GM12878 (cell line): ENCODE data around the gene RAB3C. TPM values are rescaled to one million over a fixed set of nuclear protein-coding genes. Genes with fewer than 3 reads are reported as not detected.

ENCODE experiments used
- ATAC-seq: fragments of 200-7000 bp; cut with Tn5 transposase; 3 replicates; pipeline ENCODE4 v1.9.1; 2020; ENCODE audit warnings: mild to moderate bottlenecking, moderate library complexity
- BruUV-seq: library from RNA; stranded (reverse); fragments of 400-500 nt; replicated peaks from 2 replicates; lab custom pipeline; 2021; lab: Mats Ljungman, UMichigan
- CTCF ChIA-PET: fragments of 300-600 bp; sonication (Branson Sonifier 250); formaldehyde crosslinking; extraction: SDS; loops from one replicate; lab custom pipeline; 2021; ENCODE audit warnings: inconsistent platforms; lab: Yijun Ruan, JAX
- POLR2A ChIA-PET: fragments of 350-600 bp; formaldehyde crosslinking; extraction: SDS; loops from one replicate; lab custom pipeline; 2021; ENCODE audit warnings: inconsistent platforms; lab: Charles Lee
- RAD21 ChIA-PET: fragments of 300-600 bp; sonication (Branson Sonifier 250); formaldehyde crosslinking; loops from one replicate; lab custom pipeline; 2023; ENCODE audit warnings: antibody characterized with exemption; ENCODE audit not compliant: unreplicated experiment; lab: Charles Lee
- SMC1A ChIA-PET: fragments of 300-600 bp; sonication (Branson Sonifier 250); formaldehyde crosslinking; loops from one replicate; lab custom pipeline; 2023; ENCODE audit not compliant: unreplicated experiment, uncharacterized antibody; lab: Charles Lee
- DNase-seq: peaks from one replicate; pipeline ENCODE4 v3.0.0-alpha.2; 2011; ENCODE audit warnings: low read depth, low spot score
- FAIRE-seq: peaks from 3 replicates; lab custom pipeline; 2011; peaks lifted over from hg19 to GRCh38; lab: Jason Lieb, UNC
- H2AFZ ChIP-seq: 2 replicates; pipeline ENCODE4 v1.6.0; 2011; ENCODE audit warnings: low read depth, low read length, control low read depth; ENCODE audit not compliant: control insufficient read depth
- H3K27ac ChIP-seq: 2 replicates; pipeline ENCODE4 v1.5.1; 2011; ENCODE audit warnings: control low read depth; ENCODE audit not compliant: control insufficient read depth, insufficient read depth
- H3K27me3 ChIP-seq, 2 experiments: replicated peaks in 1 of 2; 2 replicates each; pipeline versions ENCODE4 v1.6.0 to v1.6.1; 2011; ENCODE audit warnings: low read length in 1 of 2; ENCODE audit not compliant: control insufficient read depth in 2 of 2, insufficient read depth in 2 of 2
- H3K36me3 ChIP-seq, 2 experiments: 2 replicates each; pipeline ENCODE4 v1.5.1; 2011; ENCODE audit warnings: low read length in 1 of 2; ENCODE audit not compliant: control insufficient read depth in 2 of 2, insufficient read depth in 2 of 2
- H3K4me1 ChIP-seq: 2 replicates; pipeline ENCODE4 v1.6.1; 2011; ENCODE audit warnings: mild to moderate bottlenecking, low read length, moderate library complexity, mixed read lengths; ENCODE audit not compliant: control insufficient read depth, insufficient read depth
- H3K4me2 ChIP-seq: 2 replicates; pipeline ENCODE4 v1.6.0; 2011; ENCODE audit warnings: control low read depth; ENCODE audit not compliant: control insufficient read depth, insufficient read depth
- H3K4me3 ChIP-seq: fragments of 200-600 bp; sonication (generic); 2 replicates; pipeline ENCODE4 v1.5.1; 2016
- H3K79me2 ChIP-seq: 2 replicates; pipeline ENCODE4 v1.6.0; 2011; ENCODE audit warnings: low read length; ENCODE audit not compliant: control insufficient read depth, insufficient read depth
- H3K9ac ChIP-seq: 2 replicates; pipeline ENCODE4 v1.8.0; 2011; ENCODE audit warnings: low read length, control low read depth, mixed read lengths; ENCODE audit not compliant: control insufficient read depth, insufficient read depth
- H3K9me3 ChIP-seq: replicated peaks from 3 replicates; pipeline ENCODE4 v1.5.1; 2011; ENCODE audit warnings: mild to moderate bottlenecking, low read length; ENCODE audit not compliant: control insufficient read depth, insufficient read depth
- H4K20me1 ChIP-seq: 2 replicates; pipeline ENCODE4 v1.6.0; 2011; ENCODE audit not compliant: control insufficient read depth, insufficient read depth
- BACH1 ChIP-seq: fragments of 450-650 bp; IDR thresholded peaks from 2 replicates; pipeline ENCODE4 v1.6.1; 2017; ENCODE audit warnings: mild to moderate bottlenecking, borderline replicate concordance
- BHLHE40 ChIP-seq, 2 experiments: fragments of 450-650 bp in 1 of 2; IDR thresholded peaks; 2 replicates each; pipeline ENCODE4 v1.6.1; 2011 to 2017; ENCODE audit warnings: low read depth in 2 of 2, borderline replicate concordance in 1 of 2, improper control_type of control experiment in 1 of 2, low read length in 1 of 2, mild to moderate bottlenecking in 1 of 2
- DPF2 ChIP-seq: fragments of 450-650 bp; IDR thresholded peaks from 2 replicates; pipeline ENCODE4 v1.6.1; 2017; ENCODE audit warnings: mild to moderate bottlenecking
- EGR1 ChIP-seq, 2 experiments: IDR thresholded peaks; 1 replicate in 1 of 2; 2 replicates in 1 of 2; pipeline ENCODE4 v1.6.1; 2011 to 2012; ENCODE audit warnings: low read depth in 2 of 2, low read length in 2 of 2, borderline replicate concordance in 1 of 2, mild to moderate bottlenecking in 1 of 2, moderate library complexity in 1 of 2
- ESRRA ChIP-seq: IDR thresholded peaks from 2 replicates; pipeline ENCODE4 v1.6.1; 2012; ENCODE audit warnings: mild to moderate bottlenecking, low read length, improper control_type of control experiment
- HSF1 ChIP-seq: fragments of 150-350 bp; IDR thresholded peaks from 2 replicates; pipeline ENCODE4 v1.6.1; 2014; ENCODE audit warnings: mild to moderate bottlenecking, low read depth, low read length
- NR2F1 ChIP-seq: fragments of 450-650 bp; conservative IDR thresholded peaks from 2 replicates; pipeline ENCODE4 v1.6.1; 2017; ENCODE audit warnings: mild to moderate bottlenecking
- PAX5 ChIP-seq: IDR thresholded peaks from 2 replicates; pipeline ENCODE4 v1.6.1; 2011; ENCODE audit warnings: low read depth, low read length, borderline replicate concordance
- SMARCA5 ChIP-seq: fragments of 450-650 bp; IDR thresholded peaks from 2 replicates; pipeline ENCODE4 v1.6.1; 2017; ENCODE audit warnings: mild to moderate bottlenecking
- SRF ChIP-seq, 2 experiments: IDR thresholded peaks; 2 replicates each; pipeline ENCODE4 v1.6.1; 2011; ENCODE audit warnings: low read depth in 2 of 2, low read length in 2 of 2, mild to moderate bottlenecking in 1 of 2, moderate library complexity in 1 of 2
- SUPT20H ChIP-seq: IDR thresholded peaks from 2 replicates; pipeline ENCODE4 v1.6.1; 2011; ENCODE audit warnings: low read depth, mild to moderate bottlenecking, low read length, moderate library complexity, borderline replicate concordance; ENCODE audit not compliant: control insufficient read depth
- ZNF207 ChIP-seq: fragments of 450-650 bp; IDR thresholded peaks from 2 replicates; pipeline ENCODE4 v1.6.1; 2014; ENCODE audit warnings: antibody characterized with exemption, mild to moderate bottlenecking, borderline replicate concordance
- WGBS: methylation state at CpG from one replicate; pipeline ENCODE4 v1.1.6; 2016; ENCODE audit warnings: low lambda C conversion rate; ENCODE audit not compliant: insufficient replicate concordance, insufficient coverage; ENCODE audit errors: missing lambda C conversion rate; 5-methylcytosine and 5-hydroxymethylcytosine counted together
- in situ Hi-C: fragments of 300-500 bp; cut with MboI; formaldehyde crosslinking; loops from 9 replicates; pipeline ENCODE4 v1.14.3; 2018; ENCODE audit warnings: mixed read lengths
- intact Hi-C: fragments of 100-400 bp; cut with micrococcal nuclease; formaldehyde crosslinking; loops from one replicate; pipeline ENCODE4 v1.14.2; 2022; ENCODE audit not compliant: unreplicated experiment
- polyA plus RNA-seq, 11 experiments: library from polyadenylated mRNA; depleted of rRNA in 4 of 11; unstranded in 6 of 11; stranded (reverse) in 5 of 11; fragments of >200 nt; fragmentation: Nextera tagmentation in 4 of 11; fragmentation: Illumina TruSeq in 1 of 11; extraction: Ambion mirVana in 4 of 11; extraction: Trizol in 1 of 11; gene quantifications; 1 replicate in 1 of 11; 2 replicates in 10 of 11; pipeline versions ENCODE4 v1.2.1 to v1.2.3, GENCODE V29; 2011 to 2016; ENCODE audit warnings: inconsistent platforms in 2 of 11, missing spikeins in 2 of 11, low read depth in 1 of 11
- total RNA-seq, 4 experiments: library from RNA; depleted of rRNA in 3 of 4; stranded (reverse); fragments of >200 nt in 3 of 4; fragmentation: Illumina TruSeq in 1 of 4; extraction: Trizol in 1 of 4; gene quantifications; 2 replicates each; pipeline versions ENCODE4 v1.2.1 to v1.2.3, GENCODE V29; 2013 to 2021

RAB3C gene
- total and polyA plus RNA-seq, 10 of the 15 experiments (the other 5 are each of a cell fraction or from before 2014, with no cell fraction given): not detected

GRCh38 chr5:58844395-58844794, 261.5 kb downstream of the RAB3C start:
- RAD21 ChIA-PET: no interaction called here
- CTCF ChIA-PET: interaction anchor here (1.0 kb wide), 2 partner anchors 9 to 367 kb away, joined by 3 read pairs; no protein-coding TSS in a partner anchor
- POLR2A ChIA-PET: no interaction called here
- no peaks in the 10 kb centered on the region; a peak in 1 of 4 replicates for H3K27me3 ChIP-seq
- no peak overlapping the region for H3K4me2 ChIP-seq
- H4K20me1 ChIP-seq: no peaks in the 10 kb centered on the region
- no peaks in the 10 kb centered on the region for H3K36me3 ChIP-seq
- H2AFZ ChIP-seq: no peak overlapping the region
- no peak for DNase-seq
- BruUV-seq: no TSS peak
- no peaks in the 10 kb centered on the region for H3K9me3 ChIP-seq
- FAIRE-seq: no peak
- H3K4me1 ChIP-seq: no peaks in the 10 kb centered on the region
- no peak overlapping the region for H3K4me3 ChIP-seq
- SMC1A ChIA-PET: no interaction called here
- H3K79me2 ChIP-seq: no peaks in the 10 kb centered on the region
- no peak overlapping the region for H3K9ac ChIP-seq
- in situ Hi-C loops: loop anchor here (10.0 to 25.0 kb wide), 2 partner anchors 340 to 1057 kb away; no protein-coding TSS in a partner anchor
- H3K27ac ChIP-seq: no peak overlapping the region
- WGBS: 28% methylated on average over 2 of the region's 2 CpGs
- ATAC-seq: no peak
- TF ChIP-seq NR2F1 (no peak), SUPT20H (no peak), BHLHE40 (IDR thresholded peaks at IDR 0.05; ENCODE audit: borderline replicate concordance in 1 of 2, low read depth in 2 of 2, low read length in 1 of 2) (no peak), EGR1 (IDR thresholded peaks at IDR 0.05; ENCODE audit: borderline replicate concordance in 1 of 2, low read depth in 2 of 2, low read length in 2 of 2) (no peak), ESRRA (no peak)
- intact Hi-C loops: no loop called here

GRCh38 chr5:58847041-58847440, 264.2 kb downstream of the RAB3C start:
- in situ Hi-C loops (loop anchor here (10.0 to 25.0 kb wide), 2 partner anchors 342 to 1060 kb away; no protein-coding TSS in a partner anchor), intact Hi-C loops (no loop called here)
- ATAC-seq (no peak), FAIRE-seq (no peak), DNase-seq (no peak)
- 40% methylated on average over 5 of the region's 5 CpGs for WGBS
- ChIA-PET RAD21 (interaction anchor here (1.0 to 1.4 kb wide), 2 partner anchors 346 to 368 kb away, joined by 3 read pairs; no protein-coding TSS in a partner anchor), POLR2A (no interaction called here), SMC1A (interaction anchor here (0.6 to 8.0 kb wide), 7 partner anchors 12 to 370 kb away, joined by 3 to 98 read pairs (median 3); no protein-coding TSS in a partner anchor), CTCF (interaction anchor here (0.6 to 6.5 kb wide), 9 partner anchors 8 to 386 kb away, joined by 3 to 73 read pairs (median 3); no protein-coding TSS in a partner anchor)
- H3K9me3 ChIP-seq: no peaks in the 10 kb centered on the region
- H3K79me2 ChIP-seq: no peaks in the 10 kb centered on the region
- BruUV-seq: no TSS peak
- H3K27ac ChIP-seq: no peak overlapping the region
- no peaks in the 10 kb centered on the region for H4K20me1 ChIP-seq
- H3K4me2 ChIP-seq: no peak overlapping the region
- TF ChIP-seq SRF (IDR thresholded peaks at IDR 0.05; ENCODE audit: low read depth in 2 of 2, low read length in 2 of 2) (no peak), PAX5 (no peak), ZNF207 (no peak), HSF1 (no peak), SMARCA5 (no peak), DPF2 (no peak), BACH1 (no peak)
- no peak overlapping the region for H3K9ac ChIP-seq
- no peak overlapping the region for H2AFZ ChIP-seq
- no peak overlapping the region for H3K4me3 ChIP-seq
- no peaks in the 10 kb centered on the region for H3K27me3 ChIP-seq
- no peaks in the 10 kb centered on the region for H3K4me1 ChIP-seq
- H3K36me3 ChIP-seq: no peaks in the 10 kb centered on the region
